H1 (cell line): ENCODE data around the gene DCP1A. TPM values are rescaled to one million over a fixed set of nuclear protein-coding genes. Genes with fewer than 3 reads are reported as not detected.

Experiments
- CTCF ChIA-PET: fragments of 300-600 bp; sonication (Branson Sonifier 250); formaldehyde crosslinking; loops from one replicate; lab custom pipeline; 2021; ENCODE audit not compliant: partially characterized antibody; lab: Charles Lee
- POLR2A ChIA-PET: fragments of 300-600 bp; sonication (Branson Sonifier 250); formaldehyde crosslinking; loops from one replicate; lab custom pipeline; 2021; ENCODE audit warnings: inconsistent platforms; ENCODE audit not compliant: partially characterized antibody; lab: Charles Lee
- DNase-seq, 2 experiments: peaks; one replicate each; pipeline versions ENCODE4 v3.0.0 to v3.0.0-alpha.2; 2010 to 2022; ENCODE audit warnings: low spot score in 2 of 2, low read depth in 1 of 2, mixed read lengths in 1 of 2
- FAIRE-seq: peaks from 2 replicates; lab custom pipeline; 2011; peaks lifted over from hg19 to GRCh38; lab: Jason Lieb, UNC
- H2AFZ ChIP-seq: 2 replicates; pipeline ENCODE4 v1.8.1; 2012; ENCODE audit warnings: low read length, inconsistent platforms
- H2AK5ac ChIP-seq: 2 replicates; pipeline ENCODE4 v1.6.1; 2013; ENCODE audit warnings: low read depth, low read length
- H2BK120ac ChIP-seq: replicated peaks from 2 replicates; pipeline ENCODE3; 2013; ENCODE audit warnings: low read depth, low read length, inconsistent platforms
- H2BK12ac ChIP-seq: 2 replicates; pipeline ENCODE4 v1.6.1; 2013; ENCODE audit warnings: low read depth, low read length
- H2BK15ac ChIP-seq: 2 replicates; pipeline ENCODE4 v1.6.1; 2013; ENCODE audit warnings: low read length
- H2BK20ac ChIP-seq: 2 replicates; pipeline ENCODE4 v1.6.1; 2013; ENCODE audit warnings: low read length
- H2BK5ac ChIP-seq: 2 replicates; pipeline ENCODE4 v1.6.1; 2013; ENCODE audit warnings: low read depth, low read length
- H3K14ac ChIP-seq: 2 replicates; pipeline ENCODE4 v1.6.1; 2013; ENCODE audit warnings: inconsistent platforms; ENCODE audit not compliant: insufficient read length
- H3K18ac ChIP-seq: 2 replicates; pipeline ENCODE4 v1.6.1; 2013; ENCODE audit warnings: low read length; ENCODE audit errors: extremely low read depth
- H3K23ac ChIP-seq: 2 replicates; pipeline ENCODE4 v1.6.1; 2013; ENCODE audit warnings: inconsistent platforms; ENCODE audit not compliant: insufficient read length
- H3K23me2 ChIP-seq: 2 replicates; pipeline ENCODE4 v1.6.1; 2013; ENCODE audit warnings: low read depth, low read length
- H3K27ac ChIP-seq: 2 replicates; pipeline ENCODE4 v1.6.1; 2011; ENCODE audit warnings: low read depth, low read length, inconsistent platforms
- H3K27me3 ChIP-seq, 4 experiments: replicated peaks in 1 of 4; 1 replicate in 1 of 4; 2 replicates in 3 of 4; pipeline versions ENCODE4 v1.6.1 to v1.8.1; 2011 to 2013; ENCODE audit warnings: low read length in 3 of 4, mild to moderate bottlenecking in 3 of 4, inconsistent platforms in 2 of 4, mixed read lengths in 2 of 4, moderate library complexity in 1 of 4; ENCODE audit not compliant: control insufficient read depth in 3 of 4, insufficient read depth in 3 of 4; ENCODE audit errors: extremely low read depth in 1 of 4
- H3K36me3 ChIP-seq, 4 experiments: 2 replicates each; pipeline versions ENCODE4 v1.6.1 to v1.8.1; 2011 to 2013; ENCODE audit warnings: mild to moderate bottlenecking in 4 of 4, low read length in 3 of 4, moderate library complexity in 2 of 4, control low read depth in 1 of 4, inconsistent platforms in 1 of 4; ENCODE audit not compliant: insufficient read depth in 4 of 4, control insufficient read depth in 2 of 4
- H3K4ac ChIP-seq: replicated peaks from 2 replicates; pipeline ENCODE3; 2013; ENCODE audit warnings: low read length, low read depth, mixed read lengths, inconsistent platforms; ENCODE audit not compliant: insufficient read length
- H3K4me1 ChIP-seq, 4 experiments: replicated peaks in 1 of 4; 1 replicate in 1 of 4; 2 replicates in 3 of 4; pipeline versions ENCODE4 v1.6.1 to v1.8.1; 2011 to 2013; ENCODE audit warnings: low read length in 3 of 4, inconsistent platforms in 2 of 4, mixed read lengths in 1 of 4; ENCODE audit not compliant: insufficient read depth in 4 of 4, control insufficient read depth in 3 of 4
- H3K4me2 ChIP-seq, 2 experiments: 2 replicates each; pipeline versions ENCODE4 v1.6.1 to v1.8.1; 2011 to 2013; ENCODE audit warnings: low read depth in 2 of 2, low read length in 2 of 2, control low read depth in 1 of 2, inconsistent platforms in 1 of 2, mild to moderate bottlenecking in 1 of 2; ENCODE audit not compliant: insufficient read depth in 1 of 2
- H3K4me3 ChIP-seq, 4 experiments: fragments of 200-600, 300-600 bp in 1 of 4; sonication (generic), shearing (Covaris generic), sonication (Bioruptor Twin) in 1 of 4; 2 replicates each; pipeline versions ENCODE4 v1.5.1 to v1.8.1; 2011 to 2016; ENCODE audit warnings: low read length in 4 of 4, low read depth in 3 of 4, control low read depth in 2 of 4, inconsistent platforms in 2 of 4, mild to moderate bottlenecking in 2 of 4, mixed read lengths in 1 of 4, moderate library complexity in 1 of 4; ENCODE audit not compliant: insufficient read depth in 2 of 4; ENCODE audit errors: extremely low read depth in 1 of 4
- H3K56ac ChIP-seq: replicated peaks from 2 replicates; pipeline ENCODE3; 2013; ENCODE audit warnings: low read depth, mild to moderate bottlenecking, mixed read lengths, low read length, inconsistent platforms; ENCODE audit not compliant: insufficient read length
- H3K79me1 ChIP-seq: 2 replicates; pipeline ENCODE4 v1.6.1; 2013; ENCODE audit warnings: low read depth, low read length, control low read depth
- H3K79me2 ChIP-seq, 2 experiments: 2 replicates each; pipeline versions ENCODE4 v1.6.1 to v1.8.1; 2012 to 2013; ENCODE audit warnings: low read length in 2 of 2, mild to moderate bottlenecking in 2 of 2, inconsistent platforms in 1 of 2; ENCODE audit not compliant: insufficient read depth in 2 of 2, control insufficient read depth in 1 of 2
- H3K9ac ChIP-seq, 4 experiments: replicated peaks in 1 of 4; 1 replicate in 1 of 4; 2 replicates in 3 of 4; pipeline versions ENCODE4 v1.6.1 to v1.8.1; 2011 to 2013; ENCODE audit warnings: low read depth in 3 of 4, low read length in 3 of 4, control low read depth in 2 of 4, mild to moderate bottlenecking in 2 of 4, moderate library complexity in 2 of 4, inconsistent platforms in 1 of 4; ENCODE audit errors: extremely low read depth in 1 of 4
- H3K9me3 ChIP-seq, 2 experiments: 2 replicates each; pipeline versions ENCODE4 v1.6.1 to v1.8.1; 2012 to 2013; ENCODE audit warnings: mild to moderate bottlenecking in 2 of 2, moderate library complexity in 2 of 2, control low read depth in 1 of 2, inconsistent platforms in 1 of 2, low read depth in 1 of 2, low read length in 1 of 2, mixed read lengths in 1 of 2; ENCODE audit not compliant: insufficient read depth in 2 of 2
- H4K20me1 ChIP-seq, 2 experiments: replicated peaks in 1 of 2; 2 replicates each; pipeline versions ENCODE3 to v1.8.1; 2011 to 2013; ENCODE audit warnings: inconsistent platforms in 2 of 2, low read length in 2 of 2, mild to moderate bottlenecking in 1 of 2; ENCODE audit not compliant: insufficient read depth in 2 of 2, control insufficient read depth in 1 of 2
- H4K5ac ChIP-seq: 2 replicates; pipeline ENCODE4 v1.6.1; 2013; ENCODE audit warnings: low read length, low read depth, mixed read lengths, inconsistent platforms; ENCODE audit not compliant: insufficient read length
- H4K8ac ChIP-seq: 2 replicates; pipeline ENCODE4 v1.8.0; 2013; ENCODE audit warnings: mild to moderate bottlenecking, moderate library complexity, low read length, inconsistent platforms; ENCODE audit not compliant: insufficient read depth; ENCODE audit errors: extremely low read depth
- H4K91ac ChIP-seq: replicated peaks from 2 replicates; pipeline ENCODE3; 2013; ENCODE audit warnings: low read length, mixed read lengths, inconsistent platforms; ENCODE audit not compliant: insufficient read length
- ASH2L ChIP-seq: fragments of 200-600, 300-600 bp; sonication (generic); IDR thresholded peaks from one replicate; pipeline ENCODE4 v1.7.1; 2017; ENCODE audit warnings: low read length
- CEBPB ChIP-seq: IDR thresholded peaks from 2 replicates; pipeline ENCODE4 v1.6.1; 2012; ENCODE audit warnings: low read depth, low read length
- CREB1 ChIP-seq: IDR thresholded peaks from 2 replicates; pipeline ENCODE4 v1.6.1; 2012; ENCODE audit warnings: inconsistent platforms
- EP300 ChIP-seq, 2 experiments: IDR thresholded peaks; 1 replicate in 1 of 2; 2 replicates in 1 of 2; pipeline ENCODE4 v1.6.1; 2011 to 2012; ENCODE audit warnings: low read depth in 2 of 2, low read length in 2 of 2, mild to moderate bottlenecking in 2 of 2, borderline replicate concordance in 1 of 2, inconsistent platforms in 1 of 2, moderate library complexity in 1 of 2
- HDAC2 ChIP-seq, 2 experiments: fragments of 300-600 bp in 1 of 2; sonication (generic) in 1 of 2; IDR thresholded peaks; 2 replicates each; pipeline ENCODE4 v1.6.1; 2011 to 2012; ENCODE audit warnings: low read depth in 2 of 2, low read length in 2 of 2, mild to moderate bottlenecking in 2 of 2, moderate library complexity in 2 of 2, borderline replicate concordance in 1 of 2, inconsistent platforms in 1 of 2
- NRF1 ChIP-seq: IDR thresholded peaks from 2 replicates; pipeline ENCODE4 v1.6.1; 2011; ENCODE audit warnings: mild to moderate bottlenecking, low read depth, low read length, improper control_type of control experiment
- POU5F1 ChIP-seq: IDR thresholded peaks from 2 replicates; pipeline ENCODE4 v1.6.1; 2011; ENCODE audit warnings: low read depth, mild to moderate bottlenecking, low read length, moderate library complexity
- RAD21 ChIP-seq, 2 experiments: IDR thresholded peaks in 1 of 2; conservative IDR thresholded peaks in 1 of 2; 2 replicates each; pipeline ENCODE4 v1.6.1; 2011; ENCODE audit warnings: low read depth in 2 of 2, low read length in 2 of 2, improper control_type of control experiment in 1 of 2, inconsistent platforms in 1 of 2, mild to moderate bottlenecking in 1 of 2, moderate library complexity in 1 of 2
- RFX5 ChIP-seq: IDR thresholded peaks from 2 replicates; pipeline ENCODE4 v1.6.1; 2011; ENCODE audit warnings: low read depth, low read length, improper control_type of control experiment, borderline replicate concordance
- SAP30 ChIP-seq: fragments of 300-600 bp; sonication (generic); IDR thresholded peaks from 2 replicates; pipeline ENCODE4 v1.7.1; 2012; ENCODE audit warnings: low read length, moderate library complexity, mild to moderate bottlenecking, inconsistent platforms; ENCODE audit not compliant: insufficient read depth, insufficient replicate concordance
- SP1 ChIP-seq: IDR thresholded peaks from 2 replicates; pipeline ENCODE4 v1.6.1; 2011; ENCODE audit warnings: low read depth, low read length
- TAF7 ChIP-seq: optimal IDR thresholded peaks from 2 replicates; pipeline ENCODE3; 2011; ENCODE audit warnings: low read depth, mild to moderate bottlenecking, inconsistent platforms, low read length, moderate library complexity, borderline replicate concordance
- ZNF274 ChIP-seq: IDR thresholded peaks from 2 replicates; pipeline ENCODE4 v1.7.0; 2012; ENCODE audit warnings: low read length, borderline replicate concordance; ENCODE audit errors: extremely low read depth
- WGBS, 2 experiments: shearing (Covaris generic) in 1 of 2; methylation state at CpG; one replicate each; pipeline versions ENCODE4 v1.1.6 to v1.1.7; 2013 to 2015; ENCODE audit warnings: low lambda C conversion rate in 2 of 2, mixed read lengths in 2 of 2, inconsistent platforms in 1 of 2, low coverage in 1 of 2, missing lambda C conversion rate in 1 of 2; ENCODE audit not compliant: insufficient replicate concordance in 2 of 2, insufficient coverage in 1 of 2, insufficient read length in 1 of 2; ENCODE audit errors: extremely low coverage in 1 of 2, missing lambda C conversion rate in 1 of 2; 5-methylcytosine and 5-hydroxymethylcytosine counted together
- polyA plus RNA-seq, 7 experiments: library from polyadenylated mRNA; depleted of rRNA in 3 of 7; stranded (reverse) in 5 of 7; unstranded in 2 of 7; fragments of >200 nt in 5 of 7; fragments of 200-250 nt in 2 of 7; gene quantifications; 1 replicate in 5 of 7; 2 replicates in 1 of 7; 4 replicates in 1 of 7; pipeline versions ENCODE4 v1.2.1 to v1.2.3, GENCODE V29; 2011 to 2013; ENCODE audit warnings: missing spikeins in 2 of 7, mixed read lengths in 2 of 7
- total RNA-seq: library from RNA; stranded (reverse); fragmentation: NEBNext Ultra II Directional; extraction: Animal tissue kit (Norgen Biotek cat#: 25700); gene quantifications from 2 replicates; pipeline ENCODE4 v1.2.1, GENCODE V29; 2021

Gene DCP1A
- total and polyA plus RNA-seq, 2 of the 8 experiments (the other 6 are each of a cell fraction or from before 2014, with no cell fraction given) = 13.2 to 15.9 TPM

DNA sequence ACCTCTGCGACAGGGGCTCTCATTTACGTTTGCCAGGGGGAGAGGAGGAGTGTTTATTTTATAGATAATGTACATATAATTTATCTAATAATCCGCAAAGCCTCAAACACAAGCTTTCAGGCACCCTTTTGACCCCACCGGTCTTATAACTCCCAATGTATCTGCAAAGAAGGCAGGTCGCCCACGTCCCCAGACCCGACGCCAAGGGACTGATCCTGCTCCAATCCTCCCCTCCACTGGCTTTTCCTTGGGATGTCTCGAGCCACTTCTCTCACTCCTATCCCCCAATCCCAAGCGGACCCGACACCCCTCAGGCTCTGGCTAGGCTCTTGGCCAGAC, 452 bp downstream of the DCP1A start:
- no peak for DNase-seq
- no peak overlapping the region for H3K4ac ChIP-seq
- peak overlapping the region; percentile 80; the same call in 1 of the 2 replicates for H2BK12ac ChIP-seq
- no peak overlapping the region for H2BK15ac ChIP-seq
- H3K9me3 ChIP-seq = no peaks in the 10 kb centered on the region
- peak overlapping the region; percentile 98 for H4K5ac ChIP-seq
- FAIRE-seq = no peak
- 1% methylated on average over 11 of the region's 11 CpGs; no CpG with 5 or more reads in 1 of the 2 experiments for WGBS, 2 experiments
- H3K14ac ChIP-seq = no peak overlapping the region
- POLR2A ChIA-PET = interaction anchor here (0.6 to 2.2 kb wide), 16 partner anchors 8 to 151 kb away, joined by 3 to 10 read pairs (median 5); no protein-coding TSS in a partner anchor
- no peaks in the 10 kb centered on the region for H3K79me1 ChIP-seq
- no peak overlapping the region for H3K23ac ChIP-seq
- H3K79me2 ChIP-seq = peaks cover 4 to 34% of the 10 kb centered on the region in 2 experiments
- peak overlapping the region; percentile 80 to 93 for H3K4me2 ChIP-seq
- peak overlapping the region; percentile 95 for H2BK5ac ChIP-seq
- no peak overlapping the region for H2BK120ac ChIP-seq
- H4K8ac ChIP-seq = peak overlapping the region; percentile 99; the same call in 1 of the 2 replicates
- H3K36me3 ChIP-seq = peaks cover 2 to 14% (median 8%) of the 10 kb centered on the region in 4 experiments; a peak in 4 of 8 replicates
- H3K27me3 ChIP-seq = no peaks in the 10 kb centered on the region
- H3K23me2 ChIP-seq = peaks cover 2% of the 10 kb centered on the region; the same call in 1 of the 2 replicates
- H2AFZ ChIP-seq = peak overlapping the region; percentile 71; the same call in 1 of the 2 replicates
- H3K18ac ChIP-seq = no peak overlapping the region
- peak overlapping the region; percentile 91 for H3K27ac ChIP-seq
- H2BK20ac ChIP-seq = no peak overlapping the region
- peak overlapping the region; percentile 78 to 99 (median 92) for H3K4me3 ChIP-seq
- peak overlapping the region; percentile 36 for H3K56ac ChIP-seq
- no peak overlapping the region for H4K91ac ChIP-seq
- H3K9ac ChIP-seq = peak overlapping the region; percentile 80 to 94 (median 88)
- H3K4me1 ChIP-seq = peaks cover 0 to 2% (median 0%) of the 10 kb centered on the region in 4 experiments; a peak in 2 of 7 replicates
- CTCF ChIA-PET = interaction anchor here (0.6 to 2.3 kb wide), 5 partner anchors 16 to 147 kb away, joined by 3 to 6 read pairs (median 5); no protein-coding TSS in a partner anchor
- no peaks in the 10 kb centered on the region for H4K20me1 ChIP-seq
- H2AK5ac ChIP-seq = no peak overlapping the region
- TF ChIP-seq SAP30 = no peak
- no peak for TF ChIP-seq SP1
- no peak for TF ChIP-seq EP300 (IDR thresholded peaks at IDR 0.05; ENCODE audit: borderline replicate concordance in 1 of 2, low read depth in 2 of 2, low read length in 2 of 2)
- no peak for TF ChIP-seq CEBPB
- no peak for TF ChIP-seq RAD21 (IDR thresholded peaks at IDR 0.05 in 1 of 2, conservative IDR thresholded peaks at IDR 0.05 in 1 of 2; ENCODE audit: low read depth in 2 of 2, low read length in 2 of 2)
- TF ChIP-seq HDAC2 (IDR thresholded peaks at IDR 0.05; ENCODE audit: borderline replicate concordance in 1 of 2, low read depth in 2 of 2, low read length in 2 of 2) = no peak
- TF ChIP-seq POU5F1 = no peak
- no peak for TF ChIP-seq NRF1
- no peak for TF ChIP-seq ASH2L
- no peak for TF ChIP-seq CREB1
- TF ChIP-seq RFX5 = no peak
- TF ChIP-seq TAF7 = no peak
- no peak for TF ChIP-seq ZNF274
